ENCODE data around the gene TIMM23B.
"Not testable (repeated sequence)": the region's sequence is repeated elsewhere in the genome, so short reads cannot be mapped to it uniquely, and the experiment has no call there.

The TIMM23B gene

GRCh38 chr10:49941447-49942338 is at the start of gene TIMM23B, which contains the start of gene PARG:
Gene TIMM23B (plus strand): TSS chr10:49942053. CDS start chr10:49942195, 142 bp downstream.
Gene PARG (minus strand): TSS chr10:49942027. CDS start chr10:49941725, 302 bp downstream.
- H3K4me3 ChIP-seq (ENCODE audit: low read length), result peak within 1 kb of the TSS; percentile 90

GRCh38 chr10:49899999-49900398 is 41.9 kb upstream of the TIMM23B start:
- not testable (repeated sequence) for H3K4me3 ChIP-seq (ENCODE audit: low read length)

- H3K4me3 ChIP-seq (ENCODE audit: low read length), result not testable (repeated sequence)
Measured at GRCh38 chr10:49900406-49900805, 41.4 kb upstream of the TIMM23B start.

- not testable (repeated sequence) for H3K4me3 ChIP-seq (ENCODE audit: low read length)
Measured at GRCh38 chr10:49903829-49904228, 38.0 kb upstream of the TIMM23B start.

- H3K4me3 ChIP-seq (ENCODE audit: low read length), result not testable (repeated sequence)
Measured at GRCh38 chr10:49908290-49909080, 33.4 kb upstream of the TIMM23B start.

- not testable (repeated sequence) for H3K4me3 ChIP-seq (ENCODE audit: low read length)
Measured at GRCh38 chr10:49910295-49910694, 31.6 kb upstream of the TIMM23B start.

GRCh38 chr10:49916451-49916850 is 25.4 kb upstream of the TIMM23B start:
- not testable (repeated sequence) for H3K4me3 ChIP-seq (ENCODE audit: low read length)

- not testable (repeated sequence) for H3K4me3 ChIP-seq (ENCODE audit: low read length)
Measured at GRCh38 chr10:49917927-49918326, 23.9 kb upstream of the TIMM23B start.

- not testable (repeated sequence) for H3K4me3 ChIP-seq (ENCODE audit: low read length)
Measured at GRCh38 chr10:49922041-49922440, 19.8 kb upstream of the TIMM23B start.

GRCh38 chr10:49923572-49923971 is 18.3 kb upstream of the TIMM23B start:
- H3K4me3 ChIP-seq (ENCODE audit: low read length), result not testable (repeated sequence)

- H3K4me3 ChIP-seq (ENCODE audit: low read length), result not testable (repeated sequence)
Measured at GRCh38 chr10:49931276-49931675, 10.6 kb upstream of the TIMM23B start.

GRCh38 chr10:49931959-49932728 is 9.7 kb upstream of the TIMM23B start:
- not testable (repeated sequence) for H3K4me3 ChIP-seq (ENCODE audit: low read length)

GRCh38 chr10:49942339-49942705 is 469 bp downstream of the TIMM23B start:
- peak overlapping the region; percentile 90 for H3K4me3 ChIP-seq (ENCODE audit: low read length)

GRCh38 chr10:49943607-49944006 is 1.8 kb downstream of the TIMM23B start:
- H3K4me3 ChIP-seq (ENCODE audit: low read length), result not testable (repeated sequence)

GRCh38 chr10:49948142-49948541 is 6.3 kb downstream of the TIMM23B start:
- not testable (repeated sequence) for H3K4me3 ChIP-seq (ENCODE audit: low read length)

- H3K4me3 ChIP-seq (ENCODE audit: low read length), result not testable (repeated sequence)
Measured at GRCh38 chr10:49948737-49949136, 6.9 kb downstream of the TIMM23B start.

GRCh38 chr10:49952006-49952405 is 10.2 kb downstream of the TIMM23B start:
- not testable (repeated sequence) for H3K4me3 ChIP-seq (ENCODE audit: low read length)

GRCh38 chr10:49953122-49953521 is 11.3 kb downstream of the TIMM23B start:
- not testable (repeated sequence) for H3K4me3 ChIP-seq (ENCODE audit: low read length)

GRCh38 chr10:49970331-49970857 is 28.5 kb downstream of the TIMM23B start:
- not testable (repeated sequence) for H3K4me3 ChIP-seq (ENCODE audit: low read length)

- not testable (repeated sequence) for H3K4me3 ChIP-seq (ENCODE audit: low read length)
Measured at GRCh38 chr10:49971466-49971865, 29.6 kb downstream of the TIMM23B start.

- H3K4me3 ChIP-seq (ENCODE audit: low read length), result not testable (repeated sequence)
Measured at GRCh38 chr10:49972094-49972493, 30.2 kb downstream of the TIMM23B start.

Data from GM08714 (cell line).